IgD-negative memory B cell (primary cell): ENCODE measurements around the gene CDKN2B-AS1. TPM values are rescaled to one million over a fixed set of nuclear protein-coding genes. Genes with fewer than 3 reads are reported as not detected.

ENCODE experiments used
- H3K27ac Mint-ChIP-seq, 3 donors: one replicate each; pipeline ENCODE4 v1.8.0; 2020 to 2022; ENCODE audit warnings: mild to moderate bottlenecking in 3 of 3, mixed read lengths in 3 of 3, moderate library complexity in 1 of 3
- H3K27me3 Mint-ChIP-seq: one replicate; pipeline ENCODE4 v1.8.0; 2021; ENCODE audit warnings: mixed read lengths
- H3K36me3 Mint-ChIP-seq: one replicate; pipeline ENCODE4 v1.8.0; 2020; ENCODE audit warnings: mild to moderate bottlenecking, mixed read lengths
- H3K4me1 Mint-ChIP-seq, 3 donors: one replicate each; pipeline ENCODE4 v1.8.0; 2020 to 2022; ENCODE audit warnings: mixed read lengths in 3 of 3, mild to moderate bottlenecking in 1 of 3
- H3K4me3 Mint-ChIP-seq, 4 donors: one replicate each; pipeline ENCODE4 v1.8.0; 2020 to 2022; ENCODE audit warnings: mild to moderate bottlenecking in 4 of 4, mixed read lengths in 4 of 4, moderate library complexity in 3 of 4
- H3K9me3 Mint-ChIP-seq, 3 donors: one replicate each; pipeline ENCODE4 v1.8.0; 2020 to 2021; ENCODE audit warnings: mixed read lengths in 3 of 3, mild to moderate bottlenecking in 1 of 3
- polyA plus RNA-seq: library from polyadenylated mRNA; unstranded; fragments of 300-500 nt; fragmentation: Illumina TruSeq; gene quantifications from one replicate; pipeline ENCODE4 v1.2.3, GENCODE V29; 2021

The CDKN2B-AS1 gene
- polyA plus RNA-seq, 1 donor from 2014 or later: not detected

DNA sequence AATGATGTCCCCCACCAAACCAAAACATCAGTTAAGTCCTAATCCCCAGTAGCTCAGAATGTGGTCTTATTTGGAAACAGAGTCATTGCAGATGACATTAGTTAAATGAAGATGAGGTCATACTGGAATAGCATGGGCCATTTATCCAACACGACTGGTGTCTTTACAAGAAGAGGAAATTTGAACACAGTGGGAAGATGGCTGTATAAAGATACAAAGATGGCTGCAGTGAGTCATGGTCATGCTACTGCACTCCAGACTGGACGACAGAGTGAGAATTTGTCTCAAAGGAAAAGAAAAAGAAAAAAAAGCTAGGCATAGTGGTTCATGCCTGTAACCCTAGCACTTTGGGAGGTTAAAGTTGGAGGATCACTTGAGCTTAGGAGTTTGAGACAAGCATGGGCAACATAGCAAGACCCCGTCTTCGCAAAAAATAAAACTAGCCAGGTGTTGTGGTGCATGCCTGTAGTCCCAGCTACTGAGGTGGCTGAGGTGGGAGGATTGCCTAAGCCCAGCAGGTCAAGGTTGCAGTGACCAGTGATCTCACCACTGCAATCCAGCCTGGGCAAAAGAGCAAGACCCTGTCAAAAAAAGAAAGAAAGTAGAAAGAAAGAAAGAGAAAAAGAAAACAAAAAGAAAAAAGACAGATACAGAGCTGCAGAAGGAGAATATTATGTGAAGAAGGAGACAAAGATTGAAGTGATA lies 144.5 kb downstream of the CDKN2B-AS1 start:
- H3K9me3 Mint-ChIP-seq: no peaks in the 10 kb centered on the region
- no peak overlapping the region for H3K27ac Mint-ChIP-seq
- no peak overlapping the region for H3K4me3 Mint-ChIP-seq
- H3K4me1 Mint-ChIP-seq: no peaks in the 10 kb centered on the region
- H3K27me3 Mint-ChIP-seq: no peaks in the 10 kb centered on the region
- no peaks in the 10 kb centered on the region for H3K36me3 Mint-ChIP-seq

DNA sequence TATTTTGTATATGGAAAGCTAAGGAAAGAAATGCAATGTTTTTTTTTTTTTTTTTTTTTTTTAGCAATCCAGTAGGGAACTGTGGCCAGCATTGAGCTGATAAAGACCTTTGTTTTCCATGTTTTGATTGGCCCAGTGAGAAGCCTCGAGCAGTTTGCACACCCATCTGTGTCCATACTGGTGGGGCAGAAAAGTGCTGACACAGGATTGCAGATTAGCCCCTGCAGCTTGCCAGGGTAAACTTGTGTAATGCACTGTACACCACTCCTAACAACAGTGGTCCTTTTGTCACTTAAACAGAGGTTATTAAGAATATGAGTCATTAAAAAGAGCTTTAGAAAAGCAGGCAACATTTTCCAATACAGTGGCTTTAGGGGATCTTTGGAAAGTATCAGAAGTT lies 147.3 kb downstream of the CDKN2B-AS1 start:
- Mint-ChIP-seq H3K4me3 (no peak overlapping the region), H3K27ac (no peak overlapping the region), H3K4me1 (no peaks in the 10 kb centered on the region), H3K36me3 (no peaks in the 10 kb centered on the region), H3K27me3 (no peaks in the 10 kb centered on the region), H3K9me3 (no peaks in the 10 kb centered on the region)

DNA sequence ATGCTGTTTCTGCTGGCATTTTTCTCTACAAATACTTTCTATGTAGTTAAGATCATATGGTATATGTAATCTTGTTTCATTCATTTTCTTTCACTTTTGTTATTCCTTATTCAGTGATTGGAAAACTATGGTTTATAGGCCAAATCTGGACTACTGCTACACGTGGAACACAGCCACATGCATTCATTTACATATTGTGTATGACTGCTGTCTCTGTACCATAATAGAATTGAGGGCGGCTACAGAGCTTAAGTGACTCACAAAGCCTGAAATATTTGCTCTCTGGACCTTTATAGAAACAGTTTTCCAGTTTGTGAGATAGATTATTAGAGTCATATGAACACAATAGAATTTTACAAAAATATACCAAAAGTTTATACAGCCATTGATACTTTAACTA lies 148.1 kb downstream of the CDKN2B-AS1 start:
- no peak overlapping the region for H3K4me3 Mint-ChIP-seq

DNA sequence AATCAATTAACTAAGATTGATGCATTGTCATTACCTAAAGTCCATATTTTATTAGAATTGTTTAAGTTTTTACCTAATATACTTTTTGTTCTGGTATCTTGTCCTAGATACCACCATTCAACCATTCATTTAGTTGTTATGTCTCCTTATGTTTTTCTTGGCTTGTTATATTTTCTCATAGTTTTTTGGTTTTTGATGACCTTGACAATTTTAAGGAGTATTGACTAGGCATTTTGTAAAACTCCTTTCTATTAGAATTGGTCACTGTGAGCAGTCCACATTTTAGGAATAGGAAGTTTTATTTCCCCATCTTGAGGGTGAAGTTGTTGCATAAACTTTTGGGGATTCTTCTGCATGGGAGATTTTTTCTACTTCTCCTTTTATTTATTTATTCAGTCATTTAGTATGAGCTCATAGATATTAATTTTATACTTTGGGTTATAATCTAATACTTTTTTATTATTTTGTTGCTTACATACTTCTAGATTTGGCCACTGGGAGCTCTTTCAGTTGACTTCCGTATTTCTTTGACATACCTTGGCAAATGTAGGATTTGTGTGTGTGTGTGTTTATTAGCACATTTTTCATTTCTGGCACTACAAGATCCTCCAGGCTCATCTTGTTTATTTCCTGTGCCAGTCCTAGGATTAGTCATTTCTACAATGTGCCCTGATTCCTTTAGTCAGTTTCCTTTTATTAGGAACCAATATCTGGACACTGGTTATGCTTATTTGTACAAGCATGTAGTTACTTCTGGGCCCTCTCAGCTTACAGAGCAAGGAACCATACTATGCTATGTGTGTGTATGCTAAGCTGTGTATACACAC lies 149.4 kb downstream of the CDKN2B-AS1 start:
- Mint-ChIP-seq H3K36me3 (no peaks in the 10 kb centered on the region), H3K4me3 (no peak overlapping the region)

More for the DNA sequence above, 148.1 kb downstream of the CDKN2B-AS1 start:
- Mint-ChIP-seq H3K36me3 (no peaks in the 10 kb centered on the region), H3K4me1 (no peaks in the 10 kb centered on the region), H3K9me3 (no peaks in the 10 kb centered on the region), H3K27me3 (peaks cover 2% of the 10 kb centered on the region), H3K27ac (no peak overlapping the region)

DNA sequence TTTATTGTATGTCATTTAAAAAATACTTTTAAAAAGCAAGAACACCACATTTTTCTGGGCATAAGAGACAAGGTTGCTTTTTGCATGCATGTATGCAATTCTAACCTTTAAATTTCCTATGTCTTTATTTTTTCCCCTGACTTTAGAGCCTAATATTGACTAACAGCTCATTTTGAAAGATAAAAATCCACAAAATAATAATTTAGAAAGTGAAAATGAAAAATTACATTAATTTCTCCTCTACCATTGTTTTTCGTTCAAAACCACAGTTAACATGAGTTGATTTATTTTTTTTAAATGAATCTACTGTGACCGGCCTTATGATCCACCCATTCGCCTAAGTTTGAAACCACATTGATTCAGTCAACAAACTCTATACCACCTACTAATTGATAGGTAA lies 152.0 kb downstream of the CDKN2B-AS1 start:
- Mint-ChIP-seq H3K27ac (no peak overlapping the region), H3K4me1 (no peaks in the 10 kb centered on the region), H3K36me3 (no peaks in the 10 kb centered on the region), H3K4me3 (no peak overlapping the region), H3K27me3 (peaks cover 9% of the 10 kb centered on the region), H3K9me3 (no peaks in the 10 kb centered on the region)

More for the DNA sequence above, 149.4 kb downstream of the CDKN2B-AS1 start:
- Mint-ChIP-seq H3K27me3 (peaks cover 7% of the 10 kb centered on the region), H3K27ac (no peak overlapping the region), H3K4me1 (no peaks in the 10 kb centered on the region), H3K9me3 (no peaks in the 10 kb centered on the region)

DNA sequence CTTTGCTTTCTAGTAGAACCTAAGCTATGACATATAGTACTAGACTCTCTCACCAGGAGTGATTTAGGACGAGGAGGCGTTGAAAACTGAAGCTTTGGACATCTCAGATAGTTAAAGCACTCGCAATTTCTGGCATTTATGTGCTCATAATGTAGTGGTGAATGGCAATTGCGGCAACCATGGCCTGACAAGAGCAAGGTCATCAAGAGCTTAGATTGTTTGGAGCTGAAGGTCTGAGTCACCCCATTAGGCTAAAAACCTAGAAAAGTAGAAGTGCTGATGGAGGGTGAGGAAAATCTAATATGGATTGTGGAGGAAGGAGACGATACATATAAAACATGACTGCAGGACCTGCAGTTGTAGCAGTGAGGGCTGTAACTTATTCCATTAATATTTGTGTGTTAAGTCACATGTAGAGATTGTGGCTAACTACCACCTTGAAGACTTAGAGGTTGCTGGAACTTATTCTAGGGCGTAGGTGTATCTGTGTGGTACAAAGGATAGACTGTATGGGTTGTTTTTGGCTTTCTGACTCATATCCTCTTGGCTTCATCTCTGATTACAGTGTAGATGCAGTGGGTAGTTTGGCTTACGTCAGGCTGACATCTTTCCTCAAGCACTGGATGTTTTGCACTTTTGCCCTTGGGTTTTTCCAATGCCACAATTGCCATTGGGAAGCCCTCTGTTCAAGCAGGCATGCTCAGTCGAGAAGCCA lies 153.4 kb downstream of the CDKN2B-AS1 start:
- H3K4me3 Mint-ChIP-seq: no peak overlapping the region
- no peaks in the 10 kb centered on the region for H3K36me3 Mint-ChIP-seq

DNA sequence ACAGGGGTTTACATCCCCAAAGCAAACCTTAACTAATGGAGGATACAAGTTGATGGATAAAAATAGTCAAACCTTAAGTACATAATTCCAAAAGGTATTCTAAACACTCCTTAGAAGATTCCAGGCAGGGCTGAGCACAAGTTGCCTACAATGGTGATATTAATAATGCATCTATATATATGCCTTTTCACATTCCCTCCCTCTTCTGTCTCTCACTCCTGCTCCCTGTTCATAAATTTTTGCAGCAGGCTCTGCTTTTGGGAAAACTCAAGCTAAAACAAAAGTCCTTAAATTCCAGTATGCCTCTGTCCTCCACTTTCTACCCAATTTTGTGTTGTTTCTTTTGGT lies 153.9 kb downstream of the CDKN2B-AS1 start:
- Mint-ChIP-seq H3K36me3 (no peaks in the 10 kb centered on the region), H3K27ac (no peak overlapping the region), H3K27me3 (peaks cover 9% of the 10 kb centered on the region), H3K4me1 (no peaks in the 10 kb centered on the region), H3K9me3 (no peaks in the 10 kb centered on the region), H3K4me3 (no peak overlapping the region)

More for the DNA sequence above, 153.4 kb downstream of the CDKN2B-AS1 start:
- Mint-ChIP-seq H3K4me1 (no peaks in the 10 kb centered on the region), H3K9me3 (no peaks in the 10 kb centered on the region), H3K27me3 (peaks cover 9% of the 10 kb centered on the region), H3K27ac (no peak overlapping the region)

DNA sequence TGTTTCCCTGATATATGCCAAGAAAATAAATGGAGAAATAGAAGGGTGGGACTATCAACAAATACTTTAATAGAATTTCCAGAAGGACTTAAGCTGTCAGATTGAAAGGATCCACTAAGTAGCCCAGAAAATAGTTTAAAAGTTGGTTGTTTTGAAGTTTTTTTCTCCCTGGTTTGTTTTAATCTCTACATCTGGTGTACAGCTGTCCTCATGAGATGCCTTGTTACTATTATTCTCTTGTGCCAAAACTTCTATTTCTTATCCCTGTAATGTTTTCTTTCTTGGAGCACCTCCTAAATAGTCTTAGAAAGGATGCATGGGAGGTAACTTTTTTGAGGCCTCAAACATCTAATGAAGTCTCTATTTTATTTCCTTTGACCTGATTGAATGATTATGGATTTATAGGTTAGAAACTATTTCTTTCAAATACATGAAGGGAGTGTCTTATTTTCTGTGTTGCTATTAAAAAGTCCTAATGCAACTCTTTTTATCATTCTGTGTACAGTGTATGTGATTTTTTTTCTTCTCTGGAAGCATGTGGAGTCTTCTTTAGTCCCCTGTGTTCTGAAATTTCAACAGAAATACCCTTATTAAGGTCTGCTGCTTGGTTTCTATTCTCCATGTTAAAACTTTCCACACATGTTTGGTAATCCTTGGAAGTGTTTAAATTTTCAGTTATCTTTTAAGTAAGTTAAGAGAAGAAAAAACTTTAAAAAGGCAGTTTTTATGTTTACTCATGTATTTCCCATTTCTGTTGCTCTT lies 154.5 kb downstream of the CDKN2B-AS1 start:
- Mint-ChIP-seq H3K9me3 (no peaks in the 10 kb centered on the region), H3K27ac (no peak overlapping the region), H3K4me1 (no peaks in the 10 kb centered on the region), H3K4me3 (no peak overlapping the region), H3K36me3 (no peaks in the 10 kb centered on the region), H3K27me3 (peaks cover 9% of the 10 kb centered on the region)

DNA sequence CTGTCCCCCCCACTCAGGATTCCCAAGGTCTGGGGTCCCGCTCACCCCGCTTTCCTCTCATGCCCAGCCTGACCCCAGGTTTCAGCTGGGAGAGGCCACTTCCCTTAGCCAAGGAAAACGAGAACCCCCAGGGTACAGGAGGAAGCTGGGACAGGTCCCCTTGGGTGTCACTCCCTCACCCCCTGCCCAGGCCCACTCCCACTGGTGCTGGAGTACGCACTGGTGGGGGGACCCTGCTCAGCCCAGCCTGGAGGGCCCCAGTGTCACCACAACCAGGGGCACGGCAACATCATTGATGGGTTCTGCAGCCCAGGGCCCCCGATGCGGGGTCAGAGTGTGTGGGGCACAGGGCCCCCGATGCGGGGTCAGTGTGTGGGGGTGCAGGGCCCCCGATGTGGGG lies 159.5 kb downstream of the CDKN2B-AS1 start:
- Mint-ChIP-seq H3K4me1 (peaks cover 4 to 6% (median 4%) of the 10 kb centered on the region in 3 donors), H3K9me3 (no peaks in the 10 kb centered on the region), H3K27ac (no peak overlapping the region)

DNA sequence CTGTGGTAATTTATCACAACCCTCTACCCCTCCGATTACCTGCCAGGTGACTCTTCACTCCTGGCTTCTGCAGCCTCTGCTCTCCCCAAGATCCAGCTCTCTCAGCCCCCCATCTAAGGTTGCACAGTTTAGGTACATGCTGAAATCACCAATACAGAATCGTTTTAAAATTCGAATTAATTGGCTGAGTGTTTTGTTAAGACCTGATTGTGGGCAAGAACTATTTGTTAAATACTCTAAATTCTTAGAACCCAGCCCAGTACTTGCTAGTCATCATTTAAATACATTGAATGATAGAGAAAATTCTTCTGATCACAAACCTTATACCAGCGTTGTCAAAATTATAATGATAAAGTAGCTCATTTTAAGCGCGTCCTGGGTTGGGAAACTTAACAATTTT lies 162.0 kb downstream of the CDKN2B-AS1 start:
- Mint-ChIP-seq H3K27ac (no peak overlapping the region), H3K4me1 (peaks cover 5 to 15% (median 8%) of the 10 kb centered on the region in 3 donors), H3K9me3 (no peaks in the 10 kb centered on the region), H3K36me3 (no peaks in the 10 kb centered on the region), H3K27me3 (no peaks in the 10 kb centered on the region), H3K4me3 (no peak overlapping the region)

More for the DNA sequence above, 159.5 kb downstream of the CDKN2B-AS1 start:
- Mint-ChIP-seq H3K4me3 (no peak overlapping the region), H3K36me3 (no peaks in the 10 kb centered on the region), H3K27me3 (peaks cover 2% of the 10 kb centered on the region)

DNA sequence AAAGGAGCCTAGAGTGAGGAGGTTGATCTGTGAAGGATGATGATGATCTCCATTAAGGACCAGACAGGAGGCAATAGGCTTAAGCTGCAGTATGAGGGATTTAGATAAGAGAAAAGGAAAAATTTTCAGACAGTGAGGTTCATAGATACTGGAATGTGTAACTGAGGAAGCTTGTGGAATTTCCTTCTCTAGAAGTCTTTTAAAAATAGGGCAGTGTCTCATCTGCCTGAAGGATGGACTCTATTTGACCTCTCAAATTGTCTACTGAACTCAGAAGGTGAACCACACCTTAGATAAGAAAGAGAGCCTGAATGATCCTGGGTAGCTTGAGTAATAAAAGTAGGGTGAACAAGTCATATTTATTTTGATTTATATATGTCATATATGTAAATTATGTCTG lies 162.7 kb downstream of the CDKN2B-AS1 start:
- H3K27ac Mint-ChIP-seq: no peak overlapping the region
- H3K4me1 Mint-ChIP-seq: peaks cover 6 to 15% (median 8%) of the 10 kb centered on the region in 3 donors
- no peaks in the 10 kb centered on the region for H3K36me3 Mint-ChIP-seq
- H3K4me3 Mint-ChIP-seq: no peak overlapping the region
- H3K9me3 Mint-ChIP-seq: peaks cover 0 to 1% (median 0%) of the 10 kb centered on the region in 3 donors
- no peaks in the 10 kb centered on the region for H3K27me3 Mint-ChIP-seq

DNA sequence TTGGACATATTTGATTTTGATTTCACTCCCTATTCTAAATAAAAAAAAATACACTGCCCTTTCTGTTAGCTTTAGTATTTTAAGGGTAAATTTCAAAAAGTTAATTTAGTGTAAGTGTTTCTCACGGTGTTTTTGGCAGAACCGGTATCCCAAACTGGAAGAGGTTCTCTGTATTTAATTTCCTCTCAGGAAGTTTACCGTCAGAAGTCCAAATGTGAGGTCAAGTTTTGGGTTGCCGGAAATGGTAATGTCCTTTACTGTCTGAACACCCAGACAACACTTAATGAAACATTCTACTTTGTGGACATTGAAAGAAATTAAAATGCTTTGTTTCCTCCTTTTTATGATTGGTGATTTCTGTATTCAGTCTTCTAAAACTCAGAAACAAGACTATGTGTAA lies 163.2 kb downstream of the CDKN2B-AS1 start:
- Mint-ChIP-seq H3K4me1 (peaks cover 6 to 15% (median 8%) of the 10 kb centered on the region in 3 donors), H3K9me3 (peaks cover 0 to 1% (median 0%) of the 10 kb centered on the region in 3 donors), H3K27me3 (no peaks in the 10 kb centered on the region), H3K4me3 (no peak overlapping the region), H3K27ac (no peak overlapping the region), H3K36me3 (no peaks in the 10 kb centered on the region)

DNA sequence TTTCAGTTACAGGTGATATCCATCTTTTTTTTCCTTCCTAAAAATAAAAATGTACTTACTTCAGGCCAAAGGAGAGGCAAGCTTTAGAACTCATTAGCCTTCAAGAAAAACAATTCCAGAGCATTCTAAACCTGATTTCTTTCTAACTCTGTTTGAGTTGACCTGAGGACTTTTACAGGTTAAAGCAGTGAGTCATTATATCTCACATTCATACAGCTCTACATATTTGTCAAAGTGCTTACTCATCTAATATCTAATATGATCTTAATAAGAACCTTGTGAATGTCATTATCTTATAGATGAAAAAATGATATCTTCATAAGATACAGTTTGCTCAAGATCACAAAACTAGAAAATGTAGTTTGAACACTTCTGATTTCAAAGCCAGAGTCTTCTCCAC lies 163.7 kb downstream of the CDKN2B-AS1 start:
- Mint-ChIP-seq H3K27ac (no peak overlapping the region), H3K9me3 (peaks cover 0 to 1% (median 0%) of the 10 kb centered on the region in 3 donors), H3K36me3 (no peaks in the 10 kb centered on the region), H3K27me3 (no peaks in the 10 kb centered on the region), H3K4me3 (no peak overlapping the region), H3K4me1 (peaks cover 6 to 15% (median 8%) of the 10 kb centered on the region in 3 donors)

DNA sequence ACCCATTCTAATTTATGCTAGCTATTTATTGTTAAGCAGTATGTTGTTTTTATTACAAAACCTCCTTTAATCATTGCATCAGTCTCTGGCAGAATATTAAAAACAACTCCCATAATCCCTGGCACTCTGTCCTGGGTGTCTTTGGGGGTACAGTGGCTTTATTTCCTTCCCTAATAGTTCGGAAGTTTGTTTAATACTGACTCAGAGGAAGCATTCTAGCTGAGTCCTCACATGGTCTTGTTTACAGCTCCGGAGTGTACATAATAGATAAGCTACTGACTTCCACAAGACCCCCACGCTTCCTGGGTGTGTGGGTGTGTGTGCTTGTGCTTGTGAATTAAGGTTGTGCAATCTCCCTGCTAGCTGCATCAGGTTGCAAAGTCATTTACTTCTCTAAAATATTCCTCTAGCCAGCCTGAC lies 164.3 kb downstream of the CDKN2B-AS1 start:
- H3K36me3 Mint-ChIP-seq: no peaks in the 10 kb centered on the region
- peaks cover 6 to 15% (median 8%) of the 10 kb centered on the region in 3 donors for H3K4me1 Mint-ChIP-seq
- no peak overlapping the region for H3K27ac Mint-ChIP-seq

More for the DNA sequence above, 164.3 kb downstream of the CDKN2B-AS1 start:
- Mint-ChIP-seq H3K9me3 (peaks cover 0 to 1% (median 0%) of the 10 kb centered on the region in 3 donors), H3K4me3 (peak overlapping the region in 1 of 4 donors; percentile 32), H3K27me3 (no peaks in the 10 kb centered on the region)
